IMR-90 (cell line): Measurements from ENCODE around the gene ALS2CL. TPM values are rescaled to one million over a fixed set of nuclear protein-coding genes. Genes with fewer than 3 reads are reported as not detected.

Experiments used
- ATAC-seq: fragments of 200-7000 bp; cut with Tn5 transposase; 2 replicates; pipeline ENCODE4 v1.9.1; 2020; ENCODE audit warnings: low read depth, mild to moderate bottlenecking, moderate library complexity
- BruUV-seq: library from RNA; stranded (reverse); fragments of 400-500 nt; replicated peaks from 2 replicates; lab custom pipeline; 2021; lab: Mats Ljungman, UMichigan
- CTCF ChIA-PET: fragments of 300-600 bp; formaldehyde crosslinking; extraction: SDS; loops from one replicate; lab custom pipeline; 2021; ENCODE audit warnings: antibody characterized with exemption; lab: Yijun Ruan, JAX
- POLR2A ChIA-PET: fragments of 300-600 bp; sonication (Branson Sonifier 250); formaldehyde crosslinking; loops from one replicate; lab custom pipeline; 2022; ENCODE audit warnings: antibody characterized with exemption; ENCODE audit not compliant: unreplicated experiment; lab: Charles Lee
- DNase-seq: peaks from one replicate; pipeline ENCODE4 v3.0.0; 2013
- H2AFZ ChIP-seq: replicated peaks from 2 replicates; pipeline ENCODE3; 2013; ENCODE audit warnings: low read length, mild to moderate bottlenecking; ENCODE audit not compliant: poor library complexity
- H2AK5ac ChIP-seq: 2 replicates; pipeline ENCODE4 v1.6.1; 2013; ENCODE audit warnings: low read depth, low read length, inconsistent platforms
- H2AK9ac ChIP-seq: replicated peaks from 2 replicates; pipeline ENCODE3; 2013; ENCODE audit warnings: mild to moderate bottlenecking, low read depth, low read length, moderate library complexity; ENCODE audit not compliant: poor library complexity
- H2BK120ac ChIP-seq: 2 replicates; pipeline ENCODE4 v1.6.1; 2013; ENCODE audit warnings: low read depth, low read length, inconsistent platforms
- H2BK15ac ChIP-seq: 3 replicates; pipeline ENCODE4 v1.6.1; 2013; ENCODE audit warnings: low read depth, low read length, inconsistent platforms
- H2BK20ac ChIP-seq: 2 replicates; pipeline ENCODE4 v1.6.1; 2013; ENCODE audit warnings: low read depth, mild to moderate bottlenecking, inconsistent platforms, low read length, moderate library complexity
- H2BK5ac ChIP-seq: 2 replicates; pipeline ENCODE4 v1.6.1; 2013; ENCODE audit warnings: mild to moderate bottlenecking, low read depth, low read length, inconsistent platforms; ENCODE audit not compliant: poor library complexity, severe bottlenecking
- H3K14ac ChIP-seq: replicated peaks from 2 replicates; pipeline ENCODE4 v1.6.1; 2013; ENCODE audit warnings: low read depth, low read length, inconsistent platforms
- H3K18ac ChIP-seq: 2 replicates; pipeline ENCODE4 v1.6.1; 2013; ENCODE audit warnings: low read depth, low read length, control low read depth
- H3K23ac ChIP-seq: 2 replicates; pipeline ENCODE4 v1.6.1; 2013; ENCODE audit warnings: low read depth, low read length, inconsistent platforms
- H3K27ac ChIP-seq: 2 replicates; pipeline ENCODE4 v1.5.1; 2013; ENCODE audit warnings: mild to moderate bottlenecking, control low read depth, low read length; ENCODE audit not compliant: insufficient read depth
- H3K27me3 ChIP-seq: 2 replicates; pipeline ENCODE4 v1.6.1; 2013; ENCODE audit warnings: low read length; ENCODE audit not compliant: control insufficient read depth, insufficient read depth
- H3K36me3 ChIP-seq: 2 replicates; pipeline ENCODE4 v1.6.1; 2013; ENCODE audit warnings: low read length, mixed read lengths; ENCODE audit not compliant: control insufficient read depth, insufficient read depth
- H3K4ac ChIP-seq: 2 replicates; pipeline ENCODE4 v1.6.1; 2013; ENCODE audit warnings: low read depth, low read length, inconsistent platforms
- H3K4me1 ChIP-seq: 2 replicates; pipeline ENCODE4 v1.6.1; 2013; ENCODE audit warnings: low read length, mixed read lengths; ENCODE audit not compliant: control insufficient read depth, insufficient read depth
- H3K4me2 ChIP-seq: 2 replicates; pipeline ENCODE4 v1.6.1; 2013; ENCODE audit warnings: low read depth, mild to moderate bottlenecking, control low read depth, low read length, moderate library complexity
- H3K4me3 ChIP-seq: 2 replicates; pipeline ENCODE4 v1.5.1; 2013; ENCODE audit warnings: low read depth, mild to moderate bottlenecking, control low read depth, low read length, moderate library complexity; ENCODE audit not compliant: insufficient read depth
- H3K56ac ChIP-seq: 2 replicates; pipeline ENCODE4 v1.6.1; 2013; ENCODE audit warnings: low read length, inconsistent platforms; ENCODE audit not compliant: insufficient read depth; ENCODE audit errors: extremely low read depth
- H3K79me1 ChIP-seq, 2 experiments: 2 replicates each; pipeline ENCODE4 v1.6.1; 2013; ENCODE audit warnings: low read length in 2 of 2, inconsistent platforms in 1 of 2, low read depth in 1 of 2
- H3K9ac ChIP-seq: 2 replicates; pipeline ENCODE4 v1.6.1; 2013; ENCODE audit warnings: low read depth, low read length, control low read depth
- H3K9me1 ChIP-seq: 2 replicates; pipeline ENCODE4 v1.6.1; 2013; ENCODE audit warnings: low read length, inconsistent platforms; ENCODE audit not compliant: insufficient read depth
- H3K9me3 ChIP-seq: 2 replicates; pipeline ENCODE4 v1.6.1; 2013; ENCODE audit warnings: low read length; ENCODE audit not compliant: control insufficient read depth, insufficient read depth
- H4K20me1 ChIP-seq: 2 replicates; pipeline ENCODE4 v1.6.1; 2013; ENCODE audit warnings: low read length, inconsistent platforms; ENCODE audit not compliant: insufficient read depth
- H4K5ac ChIP-seq: 2 replicates; pipeline ENCODE4 v1.6.1; 2013; ENCODE audit warnings: mild to moderate bottlenecking, low read depth, low read length, control low read depth
- H4K8ac ChIP-seq, 2 experiments: 2 replicates each; pipeline ENCODE4 v1.6.1; 2013; ENCODE audit warnings: low read depth in 2 of 2, low read length in 2 of 2, control low read depth in 1 of 2, inconsistent platforms in 1 of 2
- H4K91ac ChIP-seq: 2 replicates; pipeline ENCODE4 v1.6.1; 2013; ENCODE audit warnings: low read depth, low read length, inconsistent platforms; ENCODE audit not compliant: insufficient read depth
- BHLHE40 ChIP-seq: fragments of 150-350 bp; IDR thresholded peaks from 2 replicates; pipeline ENCODE4 v1.6.1; 2016; ENCODE audit warnings: mild to moderate bottlenecking, low read depth, low read length
- CEBPB ChIP-seq: IDR thresholded peaks from 2 replicates; pipeline ENCODE4 v1.6.1; 2012; ENCODE audit warnings: low read depth, low read length, improper control_type of control experiment
- CHD1 ChIP-seq: IDR thresholded peaks from 2 replicates; pipeline ENCODE4 v1.6.1; 2012; ENCODE audit warnings: low read depth, low read length, improper control_type of control experiment
- FOS ChIP-seq: fragments of 150-350 bp; IDR thresholded peaks from 2 replicates; pipeline ENCODE4 v1.6.1; 2016; ENCODE audit warnings: low read depth, low read length
- MAFK ChIP-seq: IDR thresholded peaks from 2 replicates; pipeline ENCODE4 v1.6.1; 2012; ENCODE audit warnings: low read depth, low read length, improper control_type of control experiment
- MAZ ChIP-seq: IDR thresholded peaks from 2 replicates; pipeline ENCODE4 v1.6.1; 2012; ENCODE audit warnings: low read depth, mild to moderate bottlenecking, low read length, improper control_type of control experiment, moderate library complexity, borderline replicate concordance
- MXI1 ChIP-seq: IDR thresholded peaks from 2 replicates; pipeline ENCODE4 v1.6.1; 2012; ENCODE audit warnings: low read depth, mild to moderate bottlenecking, low read length, moderate library complexity, borderline replicate concordance
- NFE2L2 ChIP-seq: fragments of 150-350 bp; IDR thresholded peaks from 2 replicates; pipeline ENCODE4 v1.6.1; 2016; ENCODE audit warnings: low read depth, mild to moderate bottlenecking, low read length
- POLR2A ChIP-seq: IDR thresholded peaks from 2 replicates; pipeline ENCODE4 v1.6.1; 2012; ENCODE audit warnings: mild to moderate bottlenecking, low read depth, low read length
- RAD21 ChIP-seq: IDR thresholded peaks from 2 replicates; pipeline ENCODE4 v1.6.1; 2012; ENCODE audit warnings: low read length, improper control_type of control experiment
- RCOR1 ChIP-seq: IDR thresholded peaks from 2 replicates; pipeline ENCODE4 v1.6.1; 2012; ENCODE audit warnings: mild to moderate bottlenecking, low read length, improper control_type of control experiment; ENCODE audit not compliant: insufficient replicate concordance
- RFX5 ChIP-seq: IDR thresholded peaks from 2 replicates; pipeline ENCODE4 v1.8.0; 2012; ENCODE audit warnings: low read depth, mild to moderate bottlenecking, low read length, moderate library complexity
- SMC3 ChIP-seq: fragments of 150-350 bp; IDR thresholded peaks from 2 replicates; pipeline ENCODE4 v1.6.1; 2016; ENCODE audit warnings: low read depth, mild to moderate bottlenecking, antibody characterized with exemption, low read length, moderate library complexity
- WGBS, 2 experiments: methylation state at CpG; one replicate each; pipeline versions ENCODE4 v1.1.5 to v1.1.7; 2013; ENCODE audit warnings: missing lambda C conversion rate in 2 of 2; ENCODE audit not compliant: insufficient read length in 1 of 2; ENCODE audit errors: extremely low coverage in 2 of 2; 5-methylcytosine and 5-hydroxymethylcytosine counted together
- dilution Hi-C: fragments of 300-500 bp; cut with HindIII; formaldehyde crosslinking; loops from one replicate; pipeline ENCODE4 v1.14.3; 2018; ENCODE audit warnings: low sequenced_read_pairs; ENCODE audit not compliant: unreplicated experiment
- in situ Hi-C: fragments of 300-500 bp; cut with MboI; formaldehyde crosslinking; loops from 3 replicates; pipeline ENCODE4 v1.14.3; 2019; ENCODE audit warnings: low sequenced_read_pairs, inconsistent platforms, mixed read lengths
- intact Hi-C: fragments of 100-400 bp; cut with micrococcal nuclease; formaldehyde crosslinking; loops from 2 replicates; pipeline ENCODE4 v1.10.0; 2022
- polyA plus RNA-seq, 3 experiments: library from polyadenylated mRNA; depleted of rRNA; stranded (reverse); fragments of >200 nt; gene quantifications; 2 replicates each; pipeline ENCODE4 v1.2.3, GENCODE V29; 2012; ENCODE audit warnings: low replicate concordance in 1 of 3
- total RNA-seq: library from RNA; depleted of rRNA; stranded (reverse); fragments of >200 nt; gene quantifications from 2 replicates; pipeline ENCODE4 v1.2.3, GENCODE V29; 2012
- TF ChIP-seq, protein P1 (sequence below): fragments of 150-350 bp; IDR thresholded peaks from 2 replicates; pipeline ENCODE4 v1.6.1; 2016; ENCODE audit warnings: low read depth, mild to moderate bottlenecking, low read length, moderate library complexity, borderline replicate concordance
- TF ChIP-seq, protein P2 (sequence below): fragments of 150-350 bp; IDR thresholded peaks from 2 replicates; pipeline ENCODE4 v1.6.1; 2017; ENCODE audit warnings: mild to moderate bottlenecking, antibody characterized with exemption, low read length, low read depth
- TF ChIP-seq, protein P3 (sequence below): conservative IDR thresholded peaks from 2 replicates; pipeline ENCODE4 v1.5.1; 2012; ENCODE audit warnings: mild to moderate bottlenecking, low read depth, low read length, improper control_type of control experiment

The ALS2CL gene
- total and polyA plus RNA-seq, 2 of the 4 experiments (the other 2 are of a cell fraction) = 2.2 to 4.8 TPM

DNA sequence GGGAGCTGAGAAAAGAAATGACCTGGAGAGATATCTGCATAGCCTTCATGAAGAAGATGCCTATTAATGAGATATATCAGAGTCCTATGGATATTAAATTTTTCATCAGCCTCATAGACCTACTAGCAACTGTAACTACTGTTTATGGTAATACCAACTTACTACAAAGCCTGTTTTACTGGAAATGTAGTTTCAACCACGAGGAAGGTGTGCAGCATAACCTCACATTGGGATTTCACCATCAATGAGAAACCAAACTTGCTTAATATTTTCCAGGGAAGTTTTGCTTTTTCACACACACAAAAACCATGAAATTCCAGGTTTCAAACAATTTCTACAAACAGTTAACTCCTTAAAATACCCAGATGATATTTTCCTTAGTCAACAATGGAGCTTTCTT is 49.8 kb downstream of the ALS2CL start:
- H3K4me3 ChIP-seq = no peak overlapping the region
- intact Hi-C loops (no loop called here), in situ Hi-C loops (no loop called here), dilution Hi-C loops (no loop called here)
- BruUV-seq = no TSS peak
- H2BK120ac ChIP-seq = no peak overlapping the region
- no peak overlapping the region; the same call in 1 of the 2 replicates for H3K18ac ChIP-seq
- H3K4me1 ChIP-seq = peaks cover 9% of the 10 kb centered on the region
- H4K91ac ChIP-seq = no peak overlapping the region
- H3K4ac ChIP-seq = no peak overlapping the region
- no peak overlapping the region for H2AFZ ChIP-seq
- no peak overlapping the region for H2BK5ac ChIP-seq
- CTCF ChIA-PET = interaction anchor here (0.7 kb wide), 1 partner anchor 14 kb away, joined by 3 read pairs; no protein-coding TSS in a partner anchor
- no peak overlapping the region for H2BK15ac ChIP-seq
- no peak overlapping the region for H3K14ac ChIP-seq
- H3K9ac ChIP-seq = no peak overlapping the region
- H3K36me3 ChIP-seq = no peaks in the 10 kb centered on the region
- no peak overlapping the region for H3K27ac ChIP-seq
- no peak overlapping the region for H4K5ac ChIP-seq
- DNase-seq (no peak), ATAC-seq (no peak)
- WGBS, 2 experiments = 60% methylated on average over 1 of the region's 1 CpG; no CpG with 5 or more reads in 1 of the 2 experiments
- H2AK5ac ChIP-seq = no peak overlapping the region
- H4K20me1 ChIP-seq = no peaks in the 10 kb centered on the region
- H2BK20ac ChIP-seq = no peak overlapping the region
- no peak overlapping the region for H4K8ac ChIP-seq
- H2AK9ac ChIP-seq = no peak overlapping the region
- H3K9me1 ChIP-seq = no peaks in the 10 kb centered on the region
- POLR2A ChIA-PET = interaction anchor here (0.6 kb wide), 1 partner anchor 17 kb away, joined by 3 read pairs; no protein-coding TSS in a partner anchor
- TF ChIP-seq SMC3 (no peak), RAD21 (no peak), RCOR1 (no peak), BHLHE40 (no peak), FOS (no peak), CHD1 (no peak), MXI1 (no peak), POLR2A (no peak), CEBPB (no peak), MAFK (no peak), RFX5 (no peak), NFE2L2 (no peak), MAZ (no peak)
- TF ChIP-seq, protein P1, sequence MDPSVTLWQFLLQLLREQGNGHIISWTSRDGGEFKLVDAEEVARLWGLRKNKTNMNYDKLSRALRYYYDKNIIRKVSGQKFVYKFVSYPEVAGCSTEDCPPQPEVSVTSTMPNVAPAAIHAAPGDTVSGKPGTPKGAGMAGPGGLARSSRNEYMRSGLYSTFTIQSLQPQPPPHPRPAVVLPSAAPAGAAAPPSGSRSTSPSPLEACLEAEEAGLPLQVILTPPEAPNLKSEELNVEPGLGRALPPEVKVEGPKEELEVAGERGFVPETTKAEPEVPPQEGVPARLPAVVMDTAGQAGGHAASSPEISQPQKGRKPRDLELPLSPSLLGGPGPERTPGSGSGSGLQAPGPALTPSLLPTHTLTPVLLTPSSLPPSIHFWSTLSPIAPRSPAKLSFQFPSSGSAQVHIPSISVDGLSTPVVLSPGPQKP = no peak
- TF ChIP-seq, protein P2, sequence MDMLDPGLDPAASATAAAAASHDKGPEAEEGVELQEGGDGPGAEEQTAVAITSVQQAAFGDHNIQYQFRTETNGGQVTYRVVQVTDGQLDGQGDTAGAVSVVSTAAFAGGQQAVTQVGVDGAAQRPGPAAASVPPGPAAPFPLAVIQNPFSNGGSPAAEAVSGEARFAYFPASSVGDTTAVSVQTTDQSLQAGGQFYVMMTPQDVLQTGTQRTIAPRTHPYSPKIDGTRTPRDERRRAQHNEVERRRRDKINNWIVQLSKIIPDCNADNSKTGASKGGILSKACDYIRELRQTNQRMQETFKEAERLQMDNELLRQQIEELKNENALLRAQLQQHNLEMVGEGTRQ = no peak
- TF ChIP-seq, protein P3, sequence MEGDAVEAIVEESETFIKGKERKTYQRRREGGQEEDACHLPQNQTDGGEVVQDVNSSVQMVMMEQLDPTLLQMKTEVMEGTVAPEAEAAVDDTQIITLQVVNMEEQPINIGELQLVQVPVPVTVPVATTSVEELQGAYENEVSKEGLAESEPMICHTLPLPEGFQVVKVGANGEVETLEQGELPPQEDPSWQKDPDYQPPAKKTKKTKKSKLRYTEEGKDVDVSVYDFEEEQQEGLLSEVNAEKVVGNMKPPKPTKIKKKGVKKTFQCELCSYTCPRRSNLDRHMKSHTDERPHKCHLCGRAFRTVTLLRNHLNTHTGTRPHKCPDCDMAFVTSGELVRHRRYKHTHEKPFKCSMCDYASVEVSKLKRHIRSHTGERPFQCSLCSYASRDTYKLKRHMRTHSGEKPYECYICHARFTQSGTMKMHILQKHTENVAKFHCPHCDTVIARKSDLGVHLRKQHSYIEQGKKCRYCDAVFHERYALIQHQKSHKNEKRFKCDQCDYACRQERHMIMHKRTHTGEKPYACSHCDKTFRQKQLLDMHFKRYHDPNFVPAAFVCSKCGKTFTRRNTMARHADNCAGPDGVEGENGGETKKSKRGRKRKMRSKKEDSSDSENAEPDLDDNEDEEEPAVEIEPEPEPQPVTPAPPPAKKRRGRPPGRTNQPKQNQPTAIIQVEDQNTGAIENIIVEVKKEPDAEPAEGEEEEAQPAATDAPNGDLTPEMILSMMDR = no peak
- H3K56ac ChIP-seq = no peak overlapping the region
- H3K27me3 ChIP-seq = peaks cover 14% of the 10 kb centered on the region; the same call in 1 of the 2 replicates
- H3K4me2 ChIP-seq = no peak overlapping the region
- H3K9me3 ChIP-seq = peaks cover 16% of the 10 kb centered on the region
- no peak overlapping the region for H3K23ac ChIP-seq
- H3K79me1 ChIP-seq = no peaks in the 10 kb centered on the region
